Measurements from ENCODE around the gene ASTE1. TPM values are rescaled to one million over a fixed set of nuclear protein-coding genes. Genes with fewer than 3 reads are reported as not detected.
A peak's percentile ranks its signal among the peaks of the same experiment; 100 is the strongest.

Gene ASTE1
- total and polyA plus RNA-seq, 9 of the 15 experiments (the other 6 are each of a cell fraction or from before 2014, with no cell fraction given), result 3.5 to 12.1 (median 6.9) TPM

DNA sequence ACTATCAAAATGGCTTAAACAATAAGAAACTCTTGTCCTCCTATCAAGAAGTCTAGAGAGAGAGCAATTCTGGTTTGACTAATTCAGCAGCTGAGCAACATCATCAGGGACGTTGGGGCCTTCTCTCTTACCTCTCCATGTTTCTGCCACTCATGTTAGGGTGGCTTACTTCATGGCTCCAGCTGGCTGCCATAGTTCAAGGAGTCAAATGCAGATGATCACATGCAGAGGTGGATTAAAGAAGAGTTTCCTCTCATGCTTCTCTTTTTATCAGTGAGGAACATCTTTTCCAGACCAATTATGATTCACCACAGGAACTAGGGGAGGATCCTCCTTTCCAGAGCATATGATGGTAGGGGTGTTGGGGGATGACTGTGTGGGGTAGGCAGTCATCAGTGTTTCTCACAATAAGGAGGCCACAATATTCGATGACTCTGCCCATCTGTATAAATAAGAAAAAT, 45.5 kb upstream of the ASTE1 start:
- Histone ChIP-seq H4K20me1 (replicated peaks; ENCODE audit: control insufficient read depth, insufficient read depth, low read length) (no peaks in the 10 kb centered on the region), H3K9me3 (replicated peaks; ENCODE audit: control insufficient read depth, insufficient read depth, low read depth, low read length) (no peaks in the 10 kb centered on the region), H3K27ac (ENCODE audit: extremely low read depth, low read depth, low read length) (peak overlapping the region; percentile 72), H3K9ac (ENCODE audit: insufficient read depth in 1 of 2, low read depth in 2 of 2, low read length in 2 of 2) (no peak overlapping the region), H3K4me2 (ENCODE audit: insufficient read depth, low read length) (peak overlapping the region; percentile 40; the same call in 1 of the 2 replicates), H3K27me3 (ENCODE audit: control insufficient read depth in 2 of 2, insufficient read depth in 2 of 2, low read length in 2 of 2) (no peaks in the 10 kb centered on the region), H3K4me1 (replicated peaks in 1 of 2; ENCODE audit: control insufficient read depth in 2 of 2, insufficient read depth in 2 of 2, low read length in 2 of 2) (peaks cover 0 to 15% of the 10 kb centered on the region in 2 experiments; a peak in 3 of 5 replicates), H3K79me2 (ENCODE audit: control insufficient read depth, insufficient read depth, low read length) (no peaks in the 10 kb centered on the region), H3K9me1 (ENCODE audit: control insufficient read depth, insufficient read depth, low read length) (no peaks in the 10 kb centered on the region), H2AFZ (ENCODE audit: low read depth, low read length) (peak overlapping the region; percentile 89), H3K36me3 (ENCODE audit: control insufficient read depth, insufficient read depth, low read length) (no peaks in the 10 kb centered on the region), H3K4me3 (no peak overlapping the region)
- CTCF ChIA-PET (ENCODE audit: low intra/inter-chr PET ratio), result no interaction called here
- in situ Hi-C loops (cut with MboI), result no loop called here
- ATAC-seq (peak; percentile 89), FAIRE-seq (peak; percentile 69), DNase-seq (ENCODE audit: extremely low read depth in 1 of 4, low spot score in 3 of 4) (peak; percentile 12 to 67 (median 38))
- intact Hi-C loops (cut with micrococcal nuclease), result no loop called here
- 0% methylated on average over 2 of the region's 2 CpGs for WGBS (ENCODE audit: insufficient coverage, low coverage, missing lambda C conversion rate)
- POLR2A ChIA-PET, result interaction anchor here (0.6 kb wide), 1 partner anchor 33 kb away, joined by 3 read pairs; no protein-coding TSS in a partner anchor
- BruUV-seq (replicated peaks), result no TSS peak
- TF ChIP-seq BRF1 (IDR thresholded peaks at IDR 0.05; ENCODE audit: borderline replicate concordance, extremely low read depth, insufficient read length), result no peak
- TF ChIP-seq PHTF2 (CRISPR knock-in tag; IDR thresholded peaks at IDR 0.05), result no peak
- TF ChIP-seq, protein P1, sequence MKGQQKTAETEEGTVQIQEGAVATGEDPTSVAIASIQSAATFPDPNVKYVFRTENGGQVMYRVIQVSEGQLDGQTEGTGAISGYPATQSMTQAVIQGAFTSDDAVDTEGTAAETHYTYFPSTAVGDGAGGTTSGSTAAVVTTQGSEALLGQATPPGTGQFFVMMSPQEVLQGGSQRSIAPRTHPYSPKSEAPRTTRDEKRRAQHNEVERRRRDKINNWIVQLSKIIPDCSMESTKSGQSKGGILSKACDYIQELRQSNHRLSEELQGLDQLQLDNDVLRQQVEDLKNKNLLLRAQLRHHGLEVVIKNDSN (CRISPR knock-in tag; IDR thresholded peaks at IDR 0.05), result peak; percentile 86
- TF ChIP-seq SOX6 (IDR thresholded peaks at IDR 0.05), result peak; percentile 75
- no peak for TF ChIP-seq ZNF586 (CRISPR knock-in tag; conservative IDR thresholded peaks at IDR 0.05)
- no peak for TF ChIP-seq ZC3H8 (IDR thresholded peaks at IDR 0.05)
- TF ChIP-seq CBX5 (IDR thresholded peaks at IDR 0.05; ENCODE audit: borderline replicate concordance, low read depth), result no peak
- TF ChIP-seq, protein P2, sequence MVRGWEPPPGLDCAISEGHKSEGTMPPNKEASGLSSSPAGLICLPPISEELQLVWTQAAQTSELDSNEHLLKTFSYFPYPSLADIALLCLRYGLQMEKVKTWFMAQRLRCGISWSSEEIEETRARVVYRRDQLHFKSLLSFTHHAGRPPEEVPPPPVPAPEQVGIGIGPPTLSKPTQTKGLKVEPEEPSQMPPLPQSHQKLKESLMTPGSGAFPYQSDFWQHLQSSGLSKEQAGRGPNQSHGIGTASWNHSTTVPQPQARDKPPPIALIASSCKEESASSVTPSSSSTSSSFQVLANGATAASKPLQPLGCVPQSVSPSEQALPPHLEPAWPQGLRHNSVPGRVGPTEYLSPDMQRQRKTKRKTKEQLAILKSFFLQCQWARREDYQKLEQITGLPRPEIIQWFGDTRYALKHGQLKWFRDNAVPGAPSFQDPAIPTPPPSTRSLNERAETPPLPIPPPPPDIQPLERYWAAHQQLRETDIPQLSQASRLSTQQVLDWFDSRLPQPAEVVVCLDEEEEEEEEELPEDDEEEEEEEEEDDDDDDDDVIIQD (CRISPR knock-in tag; IDR thresholded peaks at IDR 0.05), result no peak
- TF ChIP-seq, protein P3, sequence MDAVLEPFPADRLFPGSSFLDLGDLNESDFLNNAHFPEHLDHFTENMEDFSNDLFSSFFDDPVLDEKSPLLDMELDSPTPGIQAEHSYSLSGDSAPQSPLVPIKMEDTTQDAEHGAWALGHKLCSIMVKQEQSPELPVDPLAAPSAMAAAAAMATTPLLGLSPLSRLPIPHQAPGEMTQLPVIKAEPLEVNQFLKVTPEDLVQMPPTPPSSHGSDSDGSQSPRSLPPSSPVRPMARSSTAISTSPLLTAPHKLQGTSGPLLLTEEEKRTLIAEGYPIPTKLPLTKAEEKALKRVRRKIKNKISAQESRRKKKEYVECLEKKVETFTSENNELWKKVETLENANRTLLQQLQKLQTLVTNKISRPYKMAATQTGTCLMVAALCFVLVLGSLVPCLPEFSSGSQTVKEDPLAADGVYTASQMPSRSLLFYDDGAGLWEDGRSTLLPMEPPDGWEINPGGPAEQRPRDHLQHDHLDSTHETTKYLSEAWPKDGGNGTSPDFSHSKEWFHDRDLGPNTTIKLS (IDR thresholded peaks at IDR 0.05; ENCODE audit: borderline replicate concordance, low read depth), result no peak
- no peak for TF ChIP-seq ZNF408 (CRISPR knock-in tag; IDR thresholded peaks at IDR 0.05; ENCODE audit: low read depth)
- TF ChIP-seq GTF2E2 (tag; IDR thresholded peaks at IDR 0.05), result peak; percentile 82; the same call in 1 of the 2 replicates
- no peak for TF ChIP-seq DIDO1 (tag; IDR thresholded peaks at IDR 0.05; ENCODE audit: low read depth)
- TF ChIP-seq ATF1 (CRISPR knock-in tag; IDR thresholded peaks at IDR 0.05), result no peak
- peak; percentile 33; the same call in 1 of the 2 replicates for TF ChIP-seq ATF1 (tag; IDR thresholded peaks at IDR 0.05)
- peak; percentile 34; the same call in 1 of the 2 replicates for TF ChIP-seq CXXC5 (CRISPR knock-in tag; IDR thresholded peaks at IDR 0.05)
- TF ChIP-seq, protein P4, sequence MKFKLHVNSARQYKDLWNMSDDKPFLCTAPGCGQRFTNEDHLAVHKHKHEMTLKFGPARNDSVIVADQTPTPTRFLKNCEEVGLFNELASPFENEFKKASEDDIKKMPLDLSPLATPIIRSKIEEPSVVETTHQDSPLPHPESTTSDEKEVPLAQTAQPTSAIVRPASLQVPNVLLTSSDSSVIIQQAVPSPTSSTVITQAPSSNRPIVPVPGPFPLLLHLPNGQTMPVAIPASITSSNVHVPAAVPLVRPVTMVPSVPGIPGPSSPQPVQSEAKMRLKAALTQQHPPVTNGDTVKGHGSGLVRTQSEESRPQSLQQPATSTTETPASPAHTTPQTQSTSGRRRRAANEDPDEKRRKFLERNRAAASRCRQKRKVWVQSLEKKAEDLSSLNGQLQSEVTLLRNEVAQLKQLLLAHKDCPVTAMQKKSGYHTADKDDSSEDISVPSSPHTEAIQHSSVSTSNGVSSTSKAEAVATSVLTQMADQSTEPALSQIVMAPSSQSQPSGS (CRISPR knock-in tag; IDR thresholded peaks at IDR 0.05), result no peak
- TF ChIP-seq RUNX1 (IDR thresholded peaks at IDR 0.05; ENCODE audit: low read depth), result no peak
- no peak for TF ChIP-seq SUPT5H (IDR thresholded peaks at IDR 0.05)
- TF ChIP-seq HIVEP1 (CRISPR knock-in tag; IDR thresholded peaks at IDR 0.05), result no peak

Measured in K562 (cell line).